Activated CD4-positive, CD25-positive, alpha-beta regulatory T cell treated with anti-CD3 and anti-CD28 coated beads, Interleukin-2, amount 50 U/mL, for 16 hours (primary cell): ENCODE results near the gene OTUD3.
"Not testable (repeated sequence)": the region's sequence is repeated elsewhere in the genome, so short reads cannot be mapped to it uniquely, and the experiment has no call there.

Experiments
- DNase-seq: peaks from one replicate; pipeline ENCODE4 v3.0.0-alpha.2; 2020; ENCODE audit warnings: low read depth, low spot score

The OTUD3 gene

DNA sequence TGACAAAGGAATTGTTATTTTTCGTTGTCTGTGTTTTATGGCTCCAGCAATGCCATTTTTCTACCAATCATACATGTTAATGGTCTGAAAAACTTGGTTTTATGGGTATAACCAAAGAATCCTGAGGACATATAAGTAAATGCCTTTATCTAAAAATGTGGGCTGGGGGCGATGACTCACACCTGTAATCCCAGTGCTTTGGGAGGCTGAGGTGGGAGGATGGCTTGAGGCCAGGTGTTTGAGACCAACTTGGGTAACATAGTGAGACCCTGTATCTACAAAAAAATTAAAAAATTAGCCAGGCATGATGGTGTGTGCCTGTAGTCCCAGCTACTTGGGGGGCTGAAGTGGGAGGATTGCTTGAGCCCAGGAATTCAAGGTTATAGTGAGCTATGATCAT lies 12.7 kb upstream of the OTUD3 start:
- DNase-seq: not testable (repeated sequence)

DNA sequence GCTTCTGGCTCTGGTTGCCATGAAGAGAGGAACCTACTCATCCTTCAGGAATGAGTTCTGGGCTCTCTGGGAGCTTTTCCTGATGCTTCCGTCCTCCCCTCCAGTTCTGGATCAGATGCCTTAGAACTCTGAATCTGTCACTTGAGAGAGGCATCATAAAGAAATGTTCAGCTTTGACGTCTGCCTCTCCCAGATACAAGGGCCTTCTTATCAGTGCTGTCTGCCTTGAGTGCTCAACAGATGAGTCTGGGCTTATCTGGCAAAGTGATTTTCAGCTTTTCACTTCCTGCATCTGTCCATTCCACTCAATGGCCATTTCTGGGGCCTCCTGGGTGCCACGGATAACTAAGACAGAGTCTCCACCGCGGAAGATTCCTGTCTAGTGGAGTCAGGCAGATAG lies 12.3 kb upstream of the OTUD3 start:
- no peak for DNase-seq

DNA sequence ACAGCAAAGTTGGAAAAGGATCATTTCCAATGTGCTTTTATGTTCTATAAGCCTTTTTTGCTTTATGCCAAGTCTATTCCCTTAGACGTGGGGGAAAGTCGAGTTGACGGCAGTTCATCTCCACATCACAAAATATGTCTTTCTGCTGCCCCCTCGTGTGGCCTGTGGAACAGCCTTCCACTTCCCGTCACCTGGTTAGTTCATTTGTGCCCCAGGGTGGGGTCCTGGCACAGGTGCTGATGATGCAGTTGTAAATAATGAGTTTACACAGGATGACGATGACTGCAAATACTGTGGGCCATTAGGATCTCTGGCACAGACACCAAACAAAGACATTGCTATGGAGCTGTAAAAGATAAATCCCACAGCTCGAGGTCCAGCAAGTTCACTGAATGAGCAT lies 10.0 kb upstream of the OTUD3 start:
- DNase-seq: no peak

DNA sequence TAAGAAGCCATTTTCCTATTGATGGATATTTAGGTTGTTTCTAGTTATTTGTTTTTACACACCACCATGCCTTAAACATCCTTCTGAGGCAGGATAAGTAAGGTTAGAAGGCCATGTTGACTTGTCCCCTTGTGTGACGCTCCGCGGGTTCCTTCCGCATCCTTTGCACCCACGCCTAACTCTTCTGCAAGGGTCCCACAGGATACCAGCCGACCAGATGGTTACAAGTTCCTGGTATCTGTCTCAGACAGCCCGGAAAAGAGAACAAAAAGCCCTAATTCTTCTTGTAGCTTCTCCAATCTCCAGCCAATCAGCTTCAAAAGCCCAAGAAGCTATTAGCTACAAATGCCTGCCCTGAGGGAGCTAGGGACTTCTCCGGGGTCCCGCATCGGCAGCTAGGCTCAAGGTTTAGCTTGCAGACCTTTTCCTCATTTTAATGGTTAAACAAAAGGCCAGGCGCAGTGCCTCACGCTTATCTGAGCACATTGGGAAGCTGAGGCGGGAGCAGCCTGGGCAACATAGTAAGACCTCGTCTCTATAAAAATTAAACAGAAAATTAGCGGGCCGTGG lies 4.9 kb upstream of the OTUD3 start:
- DNase-seq: no peak

DNA sequence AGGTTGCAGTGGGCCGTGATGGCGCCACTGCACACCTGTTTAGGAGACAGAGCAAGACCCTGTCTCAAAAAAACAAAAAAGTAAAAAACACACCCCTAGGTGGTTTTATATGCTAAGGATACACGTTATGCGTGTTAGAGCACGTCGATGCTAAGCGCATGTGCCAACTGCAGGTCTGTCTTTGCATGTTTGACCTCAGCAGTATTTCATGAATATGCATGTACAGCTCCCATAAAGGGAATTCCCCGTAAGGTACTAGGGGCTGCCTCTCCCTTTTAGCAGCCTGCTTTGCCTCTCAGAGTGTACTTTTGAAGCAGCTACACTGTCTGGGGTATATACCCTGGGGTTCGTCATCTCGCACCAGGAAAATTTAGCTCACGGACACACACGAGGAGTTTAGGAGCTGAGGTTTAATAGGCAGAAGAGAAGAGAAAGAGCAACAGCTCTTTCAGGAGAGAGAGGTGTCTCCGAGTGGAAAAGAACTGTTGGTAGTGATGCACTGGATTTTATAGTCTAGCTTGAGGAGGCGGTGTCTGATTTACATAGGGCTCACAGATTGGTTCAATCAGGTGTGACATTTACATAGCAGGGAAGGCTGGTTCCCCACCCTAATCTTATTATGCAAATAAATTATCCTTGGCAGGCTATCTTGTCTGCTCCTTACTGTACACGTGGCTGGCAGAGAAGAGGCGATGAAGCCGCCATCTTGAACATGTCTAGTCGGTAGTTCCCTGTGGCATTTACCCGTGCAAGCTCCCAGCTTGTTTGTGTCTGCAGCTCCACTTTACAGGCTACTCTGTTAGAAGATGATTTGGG lies 4.2 kb upstream of the OTUD3 start:
- no peak for DNase-seq

DNA sequence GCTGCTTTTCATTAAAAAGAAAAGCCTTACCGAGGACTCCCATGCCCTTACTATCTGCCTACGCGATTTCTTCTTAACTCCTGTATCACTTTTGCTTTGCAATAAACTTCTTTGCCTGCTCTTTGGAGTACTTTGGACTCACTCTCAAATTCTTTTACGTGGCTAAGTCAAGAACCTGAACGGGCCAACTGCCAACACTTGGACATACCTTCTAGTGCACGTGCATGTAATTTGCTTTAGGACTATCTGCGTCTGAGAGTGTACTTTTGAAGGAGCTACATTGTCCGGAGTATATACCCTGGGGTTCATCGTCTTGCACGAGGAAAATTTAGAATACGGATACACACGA lies 3.6 kb upstream of the OTUD3 start:
- DNase-seq: no peak

DNA sequence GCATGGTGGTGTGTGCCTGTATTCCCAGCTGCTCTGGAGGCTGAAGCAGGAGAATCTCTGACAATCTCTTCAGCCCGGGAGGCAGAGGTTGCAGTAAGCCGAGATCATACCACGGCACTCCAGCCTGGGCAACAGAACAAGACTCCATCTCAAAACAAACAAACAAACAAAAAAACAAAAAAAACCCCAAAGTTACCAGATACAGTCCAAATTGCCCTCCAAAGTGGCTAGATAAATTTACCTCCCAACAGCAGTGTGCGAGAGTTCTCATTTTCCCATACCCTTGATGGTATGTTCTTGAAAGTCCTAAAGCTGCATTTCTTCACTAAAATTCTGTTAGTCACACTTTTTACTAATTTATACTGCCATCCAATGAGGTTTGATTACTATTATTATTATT lies 3.0 kb upstream of the OTUD3 start:
- DNase-seq: no peak

DNA sequence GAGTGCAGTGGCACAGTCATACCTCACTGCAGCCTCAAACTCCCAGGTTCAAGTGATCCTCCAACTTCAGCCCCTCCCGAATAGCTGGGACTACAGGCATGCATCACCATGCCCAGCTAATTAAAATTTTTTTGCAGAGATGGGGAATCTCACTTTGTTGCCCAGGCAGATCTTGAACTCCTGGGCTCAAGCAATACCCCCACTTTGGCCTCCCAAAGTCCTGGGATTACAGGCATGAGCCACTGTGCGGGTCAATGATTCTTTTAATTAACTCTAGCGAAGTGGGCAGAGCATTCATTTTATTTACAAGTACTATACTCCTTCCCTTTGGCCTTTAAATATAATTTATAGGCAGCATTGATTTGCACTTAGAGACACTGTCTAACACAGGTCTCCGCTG lies 2.5 kb upstream of the OTUD3 start:
- no peak for DNase-seq

DNA sequence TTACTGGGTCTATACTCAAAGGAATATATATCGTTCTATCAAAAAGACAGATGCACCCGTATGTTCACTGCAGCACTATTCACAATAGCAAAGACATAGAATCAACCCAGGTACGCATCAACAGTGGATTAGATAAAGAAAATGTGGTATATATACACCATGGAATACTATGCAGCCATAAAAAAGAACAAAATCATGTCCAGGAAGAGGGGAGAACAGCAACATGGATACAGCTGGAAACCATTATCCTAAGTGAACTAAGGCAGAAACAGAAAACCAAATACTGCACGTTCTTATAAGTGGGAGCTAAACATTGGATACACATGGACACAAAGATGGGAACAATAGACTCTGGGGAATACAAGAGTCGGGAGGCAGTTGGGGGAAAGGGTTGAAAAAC lies 1.4 kb upstream of the OTUD3 start:
- DNase-seq: not testable (repeated sequence)

DNA sequence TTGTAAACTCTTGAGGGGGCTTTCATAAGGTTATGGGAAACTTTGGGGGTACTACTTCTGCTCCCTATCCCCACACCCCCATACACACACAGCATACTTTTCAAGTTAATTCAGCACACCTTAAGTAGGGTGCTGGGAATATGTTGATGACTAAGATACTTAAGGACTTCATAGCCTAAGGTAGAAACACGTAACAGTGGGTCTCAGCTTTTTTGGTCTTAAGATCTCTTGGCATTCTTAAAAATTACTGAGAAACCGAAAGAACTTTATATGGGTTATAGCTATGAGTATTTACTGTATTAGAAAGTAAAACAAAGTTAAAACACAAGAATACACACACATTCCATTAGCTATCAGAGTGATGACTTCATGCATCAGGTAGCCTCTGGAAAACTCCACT lies 2.1 kb downstream of the OTUD3 start:
- DNase-seq: no peak

DNA sequence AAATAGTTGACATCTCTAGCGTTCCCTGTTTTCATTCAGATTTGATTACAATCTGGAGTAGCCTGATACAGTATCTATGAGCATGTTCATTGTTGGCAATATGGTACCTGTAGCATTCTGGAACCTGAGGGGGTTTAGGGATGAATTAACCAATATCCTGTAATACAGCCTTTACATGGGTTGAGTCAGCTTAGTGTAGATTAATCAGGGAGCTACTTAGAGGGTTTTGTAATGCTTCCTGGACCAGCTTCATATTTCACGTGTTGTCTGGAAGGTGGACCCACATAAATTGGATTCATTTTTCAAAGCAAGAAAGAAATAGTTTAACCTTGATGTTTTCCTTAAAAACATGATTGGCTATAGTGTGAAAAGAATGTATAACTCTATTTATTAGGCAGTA lies 3.6 kb downstream of the OTUD3 start:
- no peak for DNase-seq

DNA sequence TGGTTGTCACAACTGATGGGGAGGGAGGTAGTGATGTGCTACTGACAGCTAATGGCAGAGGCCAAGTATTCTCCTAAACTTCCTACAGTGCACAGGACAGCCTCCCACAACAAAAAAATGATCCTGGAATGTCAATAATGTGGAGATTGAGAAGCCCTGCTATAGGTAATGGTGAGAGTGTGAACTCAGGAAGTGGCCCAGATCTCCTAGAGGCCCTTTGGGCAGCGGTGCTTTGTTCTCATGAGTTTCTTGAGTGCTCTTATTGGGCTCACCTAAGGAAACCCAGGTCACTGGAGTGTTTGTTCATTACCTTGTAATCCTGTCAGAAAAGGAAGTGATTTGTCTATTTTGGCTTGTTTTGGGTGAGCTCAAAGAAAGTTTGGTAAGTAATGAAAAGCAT lies 5.9 kb downstream of the OTUD3 start:
- no peak for DNase-seq

DNA sequence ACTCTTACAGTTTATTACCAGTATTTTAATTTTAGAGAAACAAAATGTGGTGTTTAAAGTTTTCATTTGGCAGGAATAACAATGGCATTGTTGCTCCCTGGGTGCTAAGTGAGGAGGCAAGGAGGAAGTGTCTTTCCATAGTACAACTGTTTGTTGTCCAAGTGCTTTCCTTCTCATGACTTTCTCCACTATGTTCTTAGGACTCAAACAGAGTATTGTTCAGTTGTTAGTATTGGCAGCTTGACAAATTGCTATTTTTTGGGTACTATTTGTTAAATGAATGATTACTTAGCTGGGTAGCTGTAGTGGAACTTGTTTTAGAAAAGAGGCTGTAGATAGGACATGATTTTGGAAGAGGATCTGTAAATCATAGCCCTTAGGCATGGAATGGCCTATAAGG lies 7.5 kb downstream of the OTUD3 start:
- DNase-seq: no peak

DNA sequence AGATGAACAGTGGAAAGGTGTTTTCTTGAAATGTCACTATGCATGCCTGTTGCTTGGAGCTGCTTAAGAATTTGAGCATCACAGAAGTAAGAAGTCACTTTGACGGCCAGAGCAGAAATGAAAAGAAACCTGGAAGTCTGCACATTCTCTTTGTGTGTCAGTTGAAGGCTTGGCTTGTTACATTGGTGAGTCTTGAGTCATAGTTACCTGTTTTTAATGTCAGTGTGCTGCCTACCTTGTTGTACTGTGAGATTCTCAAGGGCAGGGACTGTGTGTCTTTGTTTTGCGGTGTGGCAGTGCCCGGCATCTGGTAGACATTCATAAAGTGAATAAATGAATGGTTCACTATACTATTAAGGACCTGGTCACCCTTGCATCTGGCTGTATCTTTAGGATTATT lies 9.9 kb downstream of the OTUD3 start:
- DNase-seq: no peak

DNA sequence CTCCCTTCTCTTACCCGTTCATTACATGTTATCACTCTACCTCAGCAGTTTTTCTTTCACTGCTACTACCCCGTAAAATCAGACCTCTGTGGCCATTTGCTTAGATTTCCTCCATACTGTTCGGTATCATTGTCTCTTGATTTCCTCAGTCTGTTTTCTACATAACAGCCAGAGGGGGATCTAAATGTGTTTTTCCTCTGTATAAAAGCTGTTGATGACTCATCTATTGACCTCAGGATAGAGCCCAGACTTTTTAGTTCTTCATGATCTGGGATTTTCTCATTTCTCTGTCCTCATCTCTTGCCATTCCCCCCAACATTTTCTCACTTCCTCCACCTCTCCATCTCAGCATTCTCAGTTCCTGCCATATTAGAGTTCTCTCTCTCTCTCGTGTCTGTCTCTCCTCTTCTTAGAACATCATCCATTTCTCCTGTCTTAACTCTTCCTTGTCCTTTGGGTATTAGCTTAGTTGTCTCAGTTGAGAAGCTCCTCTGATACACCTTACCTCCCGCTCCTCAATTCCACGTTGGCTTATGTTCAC lies 10.5 kb downstream of the OTUD3 start:
- no peak for DNase-seq

DNA sequence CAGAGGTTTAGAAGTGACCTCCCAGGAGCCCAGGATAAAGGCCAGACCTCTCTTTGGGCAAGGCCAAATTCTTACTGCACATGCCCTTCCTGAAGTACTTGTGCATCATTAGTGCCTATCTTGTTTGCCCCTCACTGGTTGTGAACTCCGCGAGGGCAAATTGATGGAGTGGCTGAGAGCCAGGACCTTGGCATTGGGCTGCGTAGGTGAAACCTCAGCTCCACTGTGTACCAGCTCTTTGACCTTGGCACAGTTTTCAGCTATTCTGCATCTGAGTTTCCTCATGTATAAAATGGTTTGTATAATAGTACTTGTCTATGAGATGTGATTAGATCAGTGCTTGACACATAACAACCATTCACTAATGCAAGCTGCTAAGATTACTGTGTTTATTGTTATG lies 11.5 kb downstream of the OTUD3 start:
- no peak for DNase-seq

DNA sequence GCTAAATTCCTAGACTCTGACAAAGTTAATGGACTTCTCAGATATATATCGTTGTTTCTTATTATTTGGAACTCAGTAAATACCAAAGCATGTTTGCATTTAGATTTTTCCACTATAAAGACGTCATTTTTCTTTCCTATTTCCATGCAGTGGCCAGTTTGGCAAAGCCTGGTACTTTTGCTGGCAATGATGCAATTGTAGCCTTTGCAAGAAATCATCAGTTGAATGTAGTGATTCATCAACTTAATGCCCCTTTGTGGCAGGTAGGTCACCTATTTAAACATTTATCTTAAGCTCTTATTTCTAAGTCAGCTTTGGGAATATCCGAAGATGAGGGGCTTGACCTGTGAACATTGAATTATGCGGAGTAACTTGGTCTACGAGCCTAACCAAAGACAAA lies 12.0 kb downstream of the OTUD3 start:
- no peak for DNase-seq

DNA sequence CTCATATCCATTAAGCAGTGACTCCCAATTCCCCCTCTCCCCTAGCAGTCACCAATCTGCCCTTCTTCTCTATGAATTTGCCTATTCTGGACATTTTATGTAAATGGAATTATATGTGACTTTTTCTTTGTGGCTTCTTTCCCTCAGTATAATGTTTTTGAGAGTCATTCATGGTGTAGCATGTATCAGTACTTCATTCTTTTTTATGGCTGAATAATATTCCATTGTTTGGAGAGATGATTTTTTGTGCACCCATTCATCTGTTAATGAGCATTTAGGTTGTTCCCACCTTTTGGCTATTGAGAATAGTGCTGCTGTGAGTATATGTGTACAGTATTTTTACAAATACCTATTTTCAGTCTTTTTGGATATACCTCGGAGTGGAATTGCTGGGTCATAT lies 19.5 kb downstream of the OTUD3 start:
- DNase-seq: no peak

DNA sequence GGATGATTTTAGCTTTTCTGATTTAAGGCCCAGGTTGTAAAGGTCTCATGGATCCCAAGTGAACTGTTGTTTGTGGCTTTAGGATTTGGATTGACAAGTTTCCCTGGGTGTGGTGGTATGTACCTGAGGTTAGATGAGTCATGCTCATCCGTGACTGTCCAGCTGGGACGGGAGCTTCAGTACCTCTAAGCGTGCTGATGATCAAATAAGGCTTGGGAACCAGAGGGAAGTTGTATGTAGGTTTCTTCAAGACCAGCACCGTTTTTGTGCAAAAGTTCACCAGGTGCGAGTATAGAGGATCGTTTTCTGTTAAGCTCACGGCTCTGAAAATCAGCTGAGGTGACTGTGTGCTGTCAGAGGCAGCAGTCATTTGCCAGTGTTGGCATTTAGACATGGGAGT lies 21.4 kb downstream of the OTUD3 start:
- DNase-seq: no peak

DNA sequence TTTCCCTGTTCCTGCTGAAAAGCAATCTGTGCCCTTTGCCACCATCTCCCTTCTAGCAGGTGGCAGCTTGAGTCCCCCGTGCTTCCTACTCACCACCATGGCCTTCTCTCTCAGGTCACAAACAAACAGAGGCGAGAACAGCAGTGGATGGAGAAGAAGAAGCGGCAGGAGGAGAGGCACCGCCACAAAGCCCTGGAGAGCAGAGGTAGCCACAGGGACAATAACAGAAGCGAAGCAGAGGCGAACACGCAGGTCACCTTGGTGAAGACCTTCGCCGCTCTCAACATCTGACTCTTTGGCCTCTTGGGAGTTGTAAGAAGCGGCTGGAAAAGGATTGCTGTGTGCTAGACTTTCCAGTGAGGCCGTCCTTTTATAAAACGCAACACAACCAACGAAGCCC lies 25.3 kb downstream of the OTUD3 start:
- DNase-seq: no peak

DNA sequence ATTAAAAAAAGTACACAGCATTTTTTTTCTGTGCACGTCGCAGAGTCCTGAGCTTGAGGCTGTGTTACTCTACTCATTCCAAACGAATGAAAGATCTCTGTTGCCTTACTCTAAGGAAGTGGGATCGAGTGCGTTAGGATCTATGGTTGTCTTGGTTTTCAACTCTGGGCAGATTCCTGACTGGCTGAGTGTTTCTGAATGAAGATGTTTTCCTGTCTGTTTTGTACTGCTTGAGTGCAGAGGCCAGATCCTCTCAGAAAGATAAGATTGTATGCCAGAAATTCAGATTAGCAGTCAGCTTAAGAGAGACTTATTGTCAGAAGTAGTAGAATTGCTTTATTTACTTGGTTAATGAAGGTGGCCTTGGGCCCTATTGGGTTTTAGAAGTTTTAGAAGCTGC lies 27.2 kb downstream of the OTUD3 start:
- DNase-seq: no peak

DNA sequence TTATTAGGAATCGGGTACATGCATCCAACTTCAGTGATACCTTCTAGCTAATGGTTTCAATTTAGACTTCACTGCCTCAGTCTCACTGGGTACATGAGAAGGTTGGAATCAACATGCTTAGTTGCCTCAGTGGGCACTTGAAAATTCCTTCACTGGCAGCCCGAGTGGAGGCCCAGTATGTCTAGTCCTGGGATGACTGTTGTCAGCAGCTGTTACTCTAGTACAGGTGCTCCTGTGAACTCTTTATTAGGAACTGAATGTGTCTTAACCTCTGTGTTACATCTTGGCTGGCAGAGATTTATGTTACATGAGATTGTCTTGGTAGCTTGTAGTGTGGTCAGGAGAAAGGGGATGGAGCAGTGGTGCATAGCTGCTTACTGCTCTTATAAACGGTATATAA lies 27.8 kb downstream of the OTUD3 start:
- no peak for DNase-seq

DNA sequence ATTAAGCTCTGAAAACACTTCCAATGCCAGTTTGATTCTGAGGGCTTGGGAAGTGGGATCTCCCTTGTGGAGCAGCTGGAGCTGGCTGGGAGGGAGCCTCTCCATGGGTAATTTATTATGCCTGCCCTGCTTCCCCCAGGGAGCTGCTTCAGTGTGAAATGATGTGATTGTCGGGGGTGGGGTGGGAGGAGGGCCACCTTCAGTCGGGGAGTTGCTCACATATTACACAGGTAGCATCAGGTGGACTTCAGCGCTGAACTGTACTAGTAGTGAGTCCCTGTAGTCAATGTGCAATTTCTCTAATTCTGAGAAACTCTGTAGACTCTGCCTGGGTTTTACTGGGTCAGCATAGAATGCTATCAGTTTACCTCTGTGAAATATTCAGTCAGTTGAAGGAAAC lies 28.5 kb downstream of the OTUD3 start:
- DNase-seq: no peak

DNA sequence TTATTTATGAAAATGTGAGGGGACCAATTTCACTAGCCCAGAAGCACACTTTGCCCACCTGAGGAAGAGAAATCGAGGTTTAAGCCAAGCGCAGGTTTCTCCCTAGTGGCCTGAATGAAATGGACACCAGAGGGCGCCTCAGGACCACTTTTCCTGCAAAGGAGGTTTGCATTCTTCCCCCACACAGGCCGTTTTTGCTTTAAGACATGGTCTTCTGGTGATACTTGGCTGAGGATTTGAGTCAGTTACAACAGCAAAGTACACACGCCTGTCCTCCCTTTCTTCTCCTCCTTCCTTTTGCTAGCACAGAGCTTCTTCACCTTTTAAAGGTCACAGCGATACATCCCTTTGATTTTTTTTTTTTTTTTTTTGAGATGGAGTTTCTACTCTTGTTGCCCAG lies 35.9 kb downstream of the OTUD3 start:
- peak; percentile 63 for DNase-seq
